ENCODE measurements around the gene LCAT. TPM values are rescaled to one million over a fixed set of nuclear protein-coding genes. Genes with fewer than 3 reads are reported as not detected.

The LCAT gene
- total and polyA plus RNA-seq, 4 donors = 45.7 to 201 (median 113) TPM

DNA sequence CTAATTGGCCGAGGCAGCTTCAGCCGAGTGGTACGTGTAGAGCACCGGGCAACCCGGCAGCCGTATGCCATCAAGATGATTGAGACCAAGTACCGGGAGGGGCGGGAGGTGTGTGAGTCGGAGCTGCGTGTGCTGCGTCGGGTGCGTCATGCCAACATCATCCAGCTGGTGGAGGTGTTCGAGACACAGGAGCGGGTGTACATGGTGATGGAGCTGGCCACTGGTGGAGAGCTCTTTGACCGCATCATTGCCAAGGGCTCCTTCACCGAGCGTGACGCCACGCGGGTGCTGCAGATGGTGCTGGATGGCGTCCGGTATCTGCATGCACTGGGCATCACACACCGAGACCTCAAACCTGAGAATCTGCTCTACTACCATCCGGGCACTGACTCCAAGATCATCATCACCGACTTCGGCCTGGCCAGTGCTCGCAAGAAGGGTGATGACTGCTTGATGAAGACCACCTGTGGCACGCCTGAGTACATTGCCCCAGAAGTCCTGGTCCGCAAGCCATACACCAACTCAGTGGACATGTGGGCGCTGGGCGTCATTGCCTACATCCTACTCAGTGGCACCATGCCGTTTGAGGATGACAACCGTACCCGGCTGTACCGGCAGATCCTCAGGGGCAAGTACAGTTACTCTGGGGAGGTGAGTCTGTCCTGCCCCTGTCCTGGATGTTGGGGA is 34.7 kb downstream of the LCAT start:
- peaks cover 0 to 25% (median 21%) of the 10 kb centered on the region in 4 donors for H3K4me1 ChIP-seq (ENCODE audit: control insufficient read depth in 4 of 4, insufficient read depth in 4 of 4, low read length in 3 of 4)
- no peak overlapping the region for H3K9ac ChIP-seq (ENCODE audit: low read depth in 1 of 2, low read length in 2 of 2)
- peaks cover 0 to 23% (median 16%) of the 10 kb centered on the region in 4 donors for H3K36me3 ChIP-seq (ENCODE audit: control insufficient read depth in 4 of 4, insufficient read depth in 3 of 4, low read depth in 1 of 4, low read length in 3 of 4)
- H3K9me3 ChIP-seq (ENCODE audit: control insufficient read depth in 4 of 4, low read length in 3 of 4) = no peaks in the 10 kb centered on the region
- H3K4me3 ChIP-seq (ENCODE audit: low read depth in 1 of 3, low read length in 3 of 3) = no peak overlapping the region
- 97% methylated on average over 36 of the region's 36 CpGs for WGBS
- no peak overlapping the region for H3K27ac ChIP-seq (ENCODE audit: low read depth in 1 of 2, low read length in 2 of 2)
- no peaks in the 10 kb centered on the region for H3K27me3 ChIP-seq (ENCODE audit: control insufficient read depth in 4 of 4, insufficient read depth in 4 of 4, low read length in 3 of 4)
- no peak for DNase-seq (ENCODE audit: low spot score)
- TF ChIP-seq JUND (IDR thresholded peaks at IDR 0.05) (no peak), YY1 (IDR thresholded peaks at IDR 0.05) (no peak), RXRA (IDR thresholded peaks at IDR 0.05) (no peak), TAF1 (conservative IDR thresholded peaks at IDR 0.05) (no peak), FOXA2 (IDR thresholded peaks at IDR 0.05) (no peak), GABPA (IDR thresholded peaks at IDR 0.05 in 1 of 2, conservative IDR thresholded peaks at IDR 0.05 in 1 of 2) (no peak), HNF4G (IDR thresholded peaks at IDR 0.05) (no peak), EGR1 (IDR thresholded peaks at IDR 0.05; ENCODE audit: low read depth in 2 of 2) (no peak), HNF4A (conservative IDR thresholded peaks at IDR 0.05) (no peak), FOXA1 (IDR thresholded peaks at IDR 0.05) (no peak), RAD21 (IDR thresholded peaks at IDR 0.05) (no peak), NR2F2 (IDR thresholded peaks at IDR 0.05) (no peak), SP1 (IDR thresholded peaks at IDR 0.05) (no peak)
- TF ChIP-seq, protein P1, sequence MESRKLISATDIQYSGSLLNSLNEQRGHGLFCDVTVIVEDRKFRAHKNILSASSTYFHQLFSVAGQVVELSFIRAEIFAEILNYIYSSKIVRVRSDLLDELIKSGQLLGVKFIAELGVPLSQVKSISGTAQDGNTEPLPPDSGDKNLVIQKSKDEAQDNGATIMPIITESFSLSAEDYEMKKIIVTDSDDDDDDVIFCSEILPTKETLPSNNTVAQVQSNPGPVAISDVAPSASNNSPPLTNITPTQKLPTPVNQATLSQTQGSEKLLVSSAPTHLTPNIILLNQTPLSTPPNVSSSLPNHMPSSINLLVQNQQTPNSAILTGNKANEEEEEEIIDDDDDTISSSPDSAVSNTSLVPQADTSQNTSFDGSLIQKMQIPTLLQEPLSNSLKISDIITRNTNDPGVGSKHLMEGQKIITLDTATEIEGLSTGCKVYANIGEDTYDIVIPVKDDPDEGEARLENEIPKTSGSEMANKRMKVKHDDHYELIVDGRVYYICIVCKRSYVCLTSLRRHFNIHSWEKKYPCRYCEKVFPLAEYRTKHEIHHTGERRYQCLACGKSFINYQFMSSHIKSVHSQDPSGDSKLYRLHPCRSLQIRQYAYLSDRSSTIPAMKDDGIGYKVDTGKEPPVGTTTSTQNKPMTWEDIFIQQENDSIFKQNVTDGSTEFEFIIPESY (IDR thresholded peaks at IDR 0.05) = no peak
- TF ChIP-seq, protein P2, sequence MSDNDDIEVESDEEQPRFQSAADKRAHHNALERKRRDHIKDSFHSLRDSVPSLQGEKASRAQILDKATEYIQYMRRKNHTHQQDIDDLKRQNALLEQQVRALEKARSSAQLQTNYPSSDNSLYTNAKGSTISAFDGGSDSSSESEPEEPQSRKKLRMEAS (IDR thresholded peaks at IDR 0.05) = no peak
- TF ChIP-seq, protein P3, sequence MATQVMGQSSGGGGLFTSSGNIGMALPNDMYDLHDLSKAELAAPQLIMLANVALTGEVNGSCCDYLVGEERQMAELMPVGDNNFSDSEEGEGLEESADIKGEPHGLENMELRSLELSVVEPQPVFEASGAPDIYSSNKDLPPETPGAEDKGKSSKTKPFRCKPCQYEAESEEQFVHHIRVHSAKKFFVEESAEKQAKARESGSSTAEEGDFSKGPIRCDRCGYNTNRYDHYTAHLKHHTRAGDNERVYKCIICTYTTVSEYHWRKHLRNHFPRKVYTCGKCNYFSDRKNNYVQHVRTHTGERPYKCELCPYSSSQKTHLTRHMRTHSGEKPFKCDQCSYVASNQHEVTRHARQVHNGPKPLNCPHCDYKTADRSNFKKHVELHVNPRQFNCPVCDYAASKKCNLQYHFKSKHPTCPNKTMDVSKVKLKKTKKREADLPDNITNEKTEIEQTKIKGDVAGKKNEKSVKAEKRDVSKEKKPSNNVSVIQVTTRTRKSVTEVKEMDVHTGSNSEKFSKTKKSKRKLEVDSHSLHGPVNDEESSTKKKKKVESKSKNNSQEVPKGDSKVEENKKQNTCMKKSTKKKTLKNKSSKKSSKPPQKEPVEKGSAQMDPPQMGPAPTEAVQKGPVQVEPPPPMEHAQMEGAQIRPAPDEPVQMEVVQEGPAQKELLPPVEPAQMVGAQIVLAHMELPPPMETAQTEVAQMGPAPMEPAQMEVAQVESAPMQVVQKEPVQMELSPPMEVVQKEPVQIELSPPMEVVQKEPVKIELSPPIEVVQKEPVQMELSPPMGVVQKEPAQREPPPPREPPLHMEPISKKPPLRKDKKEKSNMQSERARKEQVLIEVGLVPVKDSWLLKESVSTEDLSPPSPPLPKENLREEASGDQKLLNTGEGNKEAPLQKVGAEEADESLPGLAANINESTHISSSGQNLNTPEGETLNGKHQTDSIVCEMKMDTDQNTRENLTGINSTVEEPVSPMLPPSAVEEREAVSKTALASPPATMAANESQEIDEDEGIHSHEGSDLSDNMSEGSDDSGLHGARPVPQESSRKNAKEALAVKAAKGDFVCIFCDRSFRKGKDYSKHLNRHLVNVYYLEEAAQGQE (IDR thresholded peaks at IDR 0.05) = no peak
- TF ChIP-seq, protein P4, sequence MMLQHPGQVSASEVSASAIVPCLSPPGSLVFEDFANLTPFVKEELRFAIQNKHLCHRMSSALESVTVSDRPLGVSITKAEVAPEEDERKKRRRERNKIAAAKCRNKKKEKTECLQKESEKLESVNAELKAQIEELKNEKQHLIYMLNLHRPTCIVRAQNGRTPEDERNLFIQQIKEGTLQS (IDR thresholded peaks at IDR 0.05) = no peak
- TF ChIP-seq, protein P5, sequence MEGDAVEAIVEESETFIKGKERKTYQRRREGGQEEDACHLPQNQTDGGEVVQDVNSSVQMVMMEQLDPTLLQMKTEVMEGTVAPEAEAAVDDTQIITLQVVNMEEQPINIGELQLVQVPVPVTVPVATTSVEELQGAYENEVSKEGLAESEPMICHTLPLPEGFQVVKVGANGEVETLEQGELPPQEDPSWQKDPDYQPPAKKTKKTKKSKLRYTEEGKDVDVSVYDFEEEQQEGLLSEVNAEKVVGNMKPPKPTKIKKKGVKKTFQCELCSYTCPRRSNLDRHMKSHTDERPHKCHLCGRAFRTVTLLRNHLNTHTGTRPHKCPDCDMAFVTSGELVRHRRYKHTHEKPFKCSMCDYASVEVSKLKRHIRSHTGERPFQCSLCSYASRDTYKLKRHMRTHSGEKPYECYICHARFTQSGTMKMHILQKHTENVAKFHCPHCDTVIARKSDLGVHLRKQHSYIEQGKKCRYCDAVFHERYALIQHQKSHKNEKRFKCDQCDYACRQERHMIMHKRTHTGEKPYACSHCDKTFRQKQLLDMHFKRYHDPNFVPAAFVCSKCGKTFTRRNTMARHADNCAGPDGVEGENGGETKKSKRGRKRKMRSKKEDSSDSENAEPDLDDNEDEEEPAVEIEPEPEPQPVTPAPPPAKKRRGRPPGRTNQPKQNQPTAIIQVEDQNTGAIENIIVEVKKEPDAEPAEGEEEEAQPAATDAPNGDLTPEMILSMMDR (IDR thresholded peaks at IDR 0.05; ENCODE audit: low read depth, low read length, missing input control) = no peak

Data from liver (tissue), 9 donors.